Measurements from ENCODE around the gene CCNH. TPM values are rescaled to one million over a fixed set of nuclear protein-coding genes. Genes with fewer than 3 reads are reported as not detected.

CCNH gene
- total RNA-seq, 2 experiments from 2014 or later = 75.9 to 98.4 TPM

DNA sequence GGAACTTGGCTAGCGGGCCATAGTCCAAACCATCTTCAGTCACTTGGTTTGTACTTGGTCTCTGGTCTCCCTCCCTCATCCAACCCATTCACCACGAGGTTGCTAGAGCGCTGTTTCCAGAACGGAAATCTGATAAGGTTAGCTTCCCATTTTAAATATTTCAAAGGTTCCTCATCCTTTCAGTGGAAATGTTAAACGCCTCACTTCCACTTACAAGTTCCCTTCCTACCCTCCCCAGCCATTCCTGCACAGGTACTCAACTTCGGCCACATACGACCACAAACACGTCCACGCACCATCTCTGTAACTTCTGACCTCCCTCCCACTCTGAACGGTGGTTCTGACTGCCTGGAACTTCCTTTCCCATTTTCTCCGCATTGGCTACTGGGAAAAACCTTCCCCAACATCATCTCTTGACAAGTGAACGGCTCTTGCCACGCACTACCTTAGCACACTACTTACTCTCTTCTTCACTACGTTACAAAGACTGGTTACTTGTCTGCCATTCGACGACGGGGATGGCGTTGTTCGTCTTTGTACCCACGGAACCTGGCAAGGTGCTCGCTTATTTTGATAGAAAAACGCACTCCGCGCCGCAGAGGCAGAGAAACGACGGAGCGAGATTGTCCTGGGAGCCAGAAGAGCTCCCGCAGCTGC lies 629 bp downstream of the CCNH start:
- TF ChIP-seq, protein P1, sequence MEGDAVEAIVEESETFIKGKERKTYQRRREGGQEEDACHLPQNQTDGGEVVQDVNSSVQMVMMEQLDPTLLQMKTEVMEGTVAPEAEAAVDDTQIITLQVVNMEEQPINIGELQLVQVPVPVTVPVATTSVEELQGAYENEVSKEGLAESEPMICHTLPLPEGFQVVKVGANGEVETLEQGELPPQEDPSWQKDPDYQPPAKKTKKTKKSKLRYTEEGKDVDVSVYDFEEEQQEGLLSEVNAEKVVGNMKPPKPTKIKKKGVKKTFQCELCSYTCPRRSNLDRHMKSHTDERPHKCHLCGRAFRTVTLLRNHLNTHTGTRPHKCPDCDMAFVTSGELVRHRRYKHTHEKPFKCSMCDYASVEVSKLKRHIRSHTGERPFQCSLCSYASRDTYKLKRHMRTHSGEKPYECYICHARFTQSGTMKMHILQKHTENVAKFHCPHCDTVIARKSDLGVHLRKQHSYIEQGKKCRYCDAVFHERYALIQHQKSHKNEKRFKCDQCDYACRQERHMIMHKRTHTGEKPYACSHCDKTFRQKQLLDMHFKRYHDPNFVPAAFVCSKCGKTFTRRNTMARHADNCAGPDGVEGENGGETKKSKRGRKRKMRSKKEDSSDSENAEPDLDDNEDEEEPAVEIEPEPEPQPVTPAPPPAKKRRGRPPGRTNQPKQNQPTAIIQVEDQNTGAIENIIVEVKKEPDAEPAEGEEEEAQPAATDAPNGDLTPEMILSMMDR (conservative IDR thresholded peaks at IDR 0.05; ENCODE audit: low read length) = no peak
- TF ChIP-seq EZH2phosphoT487 (IDR thresholded peaks at IDR 0.05; ENCODE audit: borderline replicate concordance, low read depth, low read length) = no peak
- CTCF ChIA-PET (ENCODE audit: unreplicated experiment) = no interaction called here
- H3K36me3 ChIP-seq (ENCODE audit: insufficient read depth, low read length) = peaks cover 40% of the 10 kb centered on the region
- POLR2A ChIA-PET = interaction anchor here (0.7 to 3.2 kb wide), 12 partner anchors 9 to 1264 kb away, joined by 3 to 19 read pairs (median 4); partner anchors contain the start of gene RASA1
- peaks cover 28% of the 10 kb centered on the region for H3K4me1 ChIP-seq (ENCODE audit: insufficient read depth, low read length, poor library complexity, severe bottlenecking)
- peaks cover 15% of the 10 kb centered on the region for H4K20me1 ChIP-seq (ENCODE audit: insufficient read depth, low read length)
- H3K9me2 ChIP-seq (ENCODE audit: insufficient read depth, low read length) = no peaks in the 10 kb centered on the region
- H3K4me2 ChIP-seq (ENCODE audit: low read length) = peak overlapping the region; percentile 79
- H3K9me3 ChIP-seq (ENCODE audit: low read length) = no peaks in the 10 kb centered on the region
- DNase-seq (ENCODE audit: low spot score) = peak; percentile 46
- intact Hi-C loops (cut with micrococcal nuclease; ENCODE audit: unreplicated experiment) = loop anchor here (2.0 to 5.0 kb wide), 3 partner anchors 143 to 1263 kb away; partner anchors contain the start of gene COX7C
- H3K27ac ChIP-seq (ENCODE audit: low read depth, low read length, poor library complexity, severe bottlenecking) = peak overlapping the region; percentile 59
- peaks cover 38% of the 10 kb centered on the region for H3K79me2 ChIP-seq (ENCODE audit: insufficient read depth, low read depth, low read length)
- peak overlapping the region; percentile 86 for H2AFZ ChIP-seq (ENCODE audit: low read length)
- BruUV-seq (replicated peaks) = TSS peak; percentile 77
- H3K4me3 ChIP-seq (ENCODE audit: low read depth, low read length, poor library complexity, severe bottlenecking) = peak overlapping the region; percentile 93

DNA sequence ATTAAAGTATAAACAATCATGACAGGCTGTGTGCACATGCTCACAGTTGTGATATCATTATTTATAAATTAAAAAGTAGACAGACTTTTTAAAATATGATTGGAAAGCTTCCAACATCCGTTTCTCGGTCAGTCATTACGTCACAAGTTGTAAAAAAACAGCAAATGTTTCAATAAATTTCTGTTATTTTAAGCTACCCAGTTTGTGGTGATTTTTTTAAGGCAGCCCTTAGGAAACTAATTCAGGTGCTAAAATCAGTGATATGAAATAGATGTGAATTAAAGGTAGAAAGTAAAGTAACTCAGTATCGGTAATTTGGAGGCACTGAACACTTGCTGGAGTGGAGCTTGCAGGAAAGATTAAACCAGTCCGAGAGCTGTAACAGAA lies 1.2 kb downstream of the CCNH start:
- peaks cover 38% of the 10 kb centered on the region for H3K79me2 ChIP-seq (ENCODE audit: insufficient read depth, low read depth, low read length)
- peak overlapping the region; percentile 93 for H3K4me3 ChIP-seq (ENCODE audit: low read depth, low read length, poor library complexity, severe bottlenecking)
- no peak for TF ChIP-seq EZH2phosphoT487 (IDR thresholded peaks at IDR 0.05; ENCODE audit: borderline replicate concordance, low read depth, low read length)
- TF ChIP-seq, protein P1 (conservative IDR thresholded peaks at IDR 0.05; ENCODE audit: low read length) = no peak
- DNase-seq (ENCODE audit: low spot score) = no peak
- ChIA-PET CTCF (ENCODE audit: unreplicated experiment) (no interaction called here), POLR2A (interaction anchor here (0.5 to 3.2 kb wide), 7 partner anchors 9 to 242 kb away, joined by 3 to 19 read pairs (median 4); partner anchors contain the start of gene RASA1)
- H2AFZ ChIP-seq (ENCODE audit: low read length) = peak overlapping the region; percentile 86; the same call in 1 of the 2 replicates
- peaks cover 28% of the 10 kb centered on the region for H3K4me1 ChIP-seq (ENCODE audit: insufficient read depth, low read length, poor library complexity, severe bottlenecking)
- H3K27ac ChIP-seq (ENCODE audit: low read depth, low read length, poor library complexity, severe bottlenecking) = peak overlapping the region; percentile 59
- no peaks in the 10 kb centered on the region for H3K9me2 ChIP-seq (ENCODE audit: insufficient read depth, low read length)
- no peaks in the 10 kb centered on the region for H3K9me3 ChIP-seq (ENCODE audit: low read length)
- peaks cover 46% of the 10 kb centered on the region for H3K36me3 ChIP-seq (ENCODE audit: insufficient read depth, low read length)
- intact Hi-C loops (cut with micrococcal nuclease; ENCODE audit: unreplicated experiment) = loop anchor here (5.0 kb wide), 1 partner anchor 794 kb away; the partner anchor contains the start of gene COX7C
- peaks cover 15% of the 10 kb centered on the region for H4K20me1 ChIP-seq (ENCODE audit: insufficient read depth, low read length)
- peak overlapping the region; percentile 79 for H3K4me2 ChIP-seq (ENCODE audit: low read length)
- BruUV-seq (replicated peaks) = no TSS peak

DNA sequence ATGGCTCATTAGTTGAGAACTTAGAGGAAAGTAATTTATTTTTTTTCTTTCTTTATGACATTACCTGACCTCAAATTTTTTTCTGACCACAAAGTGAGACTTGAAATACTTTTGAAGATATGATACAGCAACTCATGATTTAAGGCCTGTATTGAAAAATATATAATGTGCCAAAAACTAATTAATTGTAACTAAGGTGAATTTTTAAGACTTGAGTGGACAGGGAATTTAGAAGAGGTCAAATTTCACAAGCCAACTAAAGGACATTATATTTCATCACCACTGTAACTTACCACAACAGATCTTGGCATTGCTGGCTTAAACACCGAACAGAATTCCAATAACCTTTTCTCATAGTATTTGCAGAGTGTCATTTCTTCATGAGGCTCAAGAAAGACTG lies 1.8 kb downstream of the CCNH start:
- Histone ChIP-seq H3K9me3 (ENCODE audit: low read length) (no peaks in the 10 kb centered on the region), H2AFZ (ENCODE audit: low read length) (no peak overlapping the region), H3K4me3 (ENCODE audit: low read depth, low read length, poor library complexity, severe bottlenecking) (peak overlapping the region; percentile 93), H3K4me2 (ENCODE audit: low read length) (peak overlapping the region; percentile 79), H3K4me1 (ENCODE audit: insufficient read depth, low read length, poor library complexity, severe bottlenecking) (peaks cover 28% of the 10 kb centered on the region), H3K79me2 (ENCODE audit: insufficient read depth, low read depth, low read length) (peaks cover 38% of the 10 kb centered on the region), H3K9me2 (ENCODE audit: insufficient read depth, low read length) (no peaks in the 10 kb centered on the region), H4K20me1 (ENCODE audit: insufficient read depth, low read length) (peaks cover 20% of the 10 kb centered on the region), H3K27ac (ENCODE audit: low read depth, low read length, poor library complexity, severe bottlenecking) (no peak overlapping the region), H3K36me3 (ENCODE audit: insufficient read depth, low read length) (peaks cover 52% of the 10 kb centered on the region)
- BruUV-seq (replicated peaks) = no TSS peak
- DNase-seq (ENCODE audit: low spot score) = no peak
- intact Hi-C loops (cut with micrococcal nuclease; ENCODE audit: unreplicated experiment) = loop anchor here (5.0 kb wide), 1 partner anchor 794 kb away; the partner anchor contains the start of gene COX7C
- TF ChIP-seq, protein P1 (conservative IDR thresholded peaks at IDR 0.05; ENCODE audit: low read length) = no peak
- ChIA-PET POLR2A (interaction anchor here (0.5 to 3.2 kb wide), 2 partner anchors 11 to 241 kb away, joined by 4 to 19 read pairs; no protein-coding TSS in a partner anchor), CTCF (ENCODE audit: unreplicated experiment) (no interaction called here)
